Liver (tissue), 9 donors: ENCODE data around the gene MTO1. TPM values are rescaled to one million over a fixed set of nuclear protein-coding genes. Genes with fewer than 3 reads are reported as not detected.
A peak's percentile ranks its signal among the peaks of the same experiment; 100 is the strongest.

Source experiments
- DNase-seq: peaks from one replicate; pipeline ENCODE4 v3.0.0-alpha.2; 2017; ENCODE audit warnings: low spot score
- H3K27ac ChIP-seq, 2 donors: one replicate each; pipeline ENCODE4 v1.7.0; 2013; ENCODE audit warnings: inconsistent platforms in 2 of 2, low read length in 2 of 2, control low read depth in 1 of 2, low read depth in 1 of 2, mild to moderate bottlenecking in 1 of 2
- H3K27me3 ChIP-seq, 4 donors: one replicate each; pipeline versions ENCODE4 v1.6.1 to v1.7.0; 2013; ENCODE audit warnings: low read length in 3 of 4, inconsistent platforms in 1 of 4, mild to moderate bottlenecking in 1 of 4, moderate library complexity in 1 of 4; ENCODE audit not compliant: control insufficient read depth in 4 of 4, insufficient read depth in 4 of 4
- H3K36me3 ChIP-seq, 4 donors: one replicate each; pipeline versions ENCODE4 v1.6.1 to v1.7.0; 2013; ENCODE audit warnings: low read length in 3 of 4, mild to moderate bottlenecking in 3 of 4, low read depth in 1 of 4, moderate library complexity in 1 of 4; ENCODE audit not compliant: control insufficient read depth in 4 of 4, insufficient read depth in 3 of 4
- H3K4me1 ChIP-seq, 4 donors: one replicate each; pipeline versions ENCODE4 v1.6.1 to v1.7.0; 2013; ENCODE audit warnings: low read length in 3 of 4, mild to moderate bottlenecking in 3 of 4, moderate library complexity in 1 of 4; ENCODE audit not compliant: control insufficient read depth in 4 of 4, insufficient read depth in 4 of 4
- H3K4me3 ChIP-seq, 3 donors: one replicate each; pipeline versions ENCODE4 v1.6.1 to v1.7.0; 2013; ENCODE audit warnings: low read length in 3 of 3, control low read depth in 1 of 3, low read depth in 1 of 3, mild to moderate bottlenecking in 1 of 3
- H3K9ac ChIP-seq, 2 donors: one replicate each; pipeline ENCODE4 v1.7.0; 2013; ENCODE audit warnings: low read length in 2 of 2, mild to moderate bottlenecking in 2 of 2, moderate library complexity in 2 of 2, control low read depth in 1 of 2, low read depth in 1 of 2
- H3K9me3 ChIP-seq, 4 donors: one replicate each; pipeline versions ENCODE4 v1.6.1 to v1.7.0; 2013; ENCODE audit warnings: low read length in 3 of 4; ENCODE audit not compliant: control insufficient read depth in 4 of 4
- CTCF ChIP-seq: fragments of 150-350 bp; IDR thresholded peaks from 2 replicates; pipeline ENCODE4 v1.5.1; 2017; ENCODE audit warnings: improper control_type of control experiment, low read depth, low read length; ENCODE audit not compliant: missing input control
- EGR1 ChIP-seq, 2 donors: IDR thresholded peaks; 2 replicates each; pipeline ENCODE4 v1.6.1; 2016 to 2018; ENCODE audit warnings: antibody characterized with exemption in 2 of 2, low read depth in 2 of 2
- FOXA2 ChIP-seq: IDR thresholded peaks from 2 replicates; pipeline ENCODE4 v1.6.1; 2016; ENCODE audit warnings: antibody characterized with exemption
- GABPA ChIP-seq, 2 donors: IDR thresholded peaks in 1 of 2; conservative IDR thresholded peaks in 1 of 2; 2 replicates each; pipeline ENCODE4 v1.6.1; 2016; ENCODE audit warnings: antibody characterized with exemption in 2 of 2, mild to moderate bottlenecking in 1 of 2, moderate library complexity in 1 of 2
- RAD21 ChIP-seq, 2 donors: IDR thresholded peaks; 2 replicates each; pipeline ENCODE4 v1.6.1; 2016; ENCODE audit warnings: antibody characterized with exemption in 2 of 2, mild to moderate bottlenecking in 2 of 2
- RXRA ChIP-seq, 2 donors: IDR thresholded peaks; 2 replicates each; pipeline ENCODE4 v1.6.1; 2017 to 2018; ENCODE audit warnings: antibody characterized with exemption in 2 of 2, mild to moderate bottlenecking in 1 of 2
- TAF1 ChIP-seq: conservative IDR thresholded peaks from 2 replicates; pipeline ENCODE4 v1.6.1; 2016; ENCODE audit warnings: antibody characterized with exemption, mild to moderate bottlenecking
- YY1 ChIP-seq: IDR thresholded peaks from 2 replicates; pipeline ENCODE4 v1.6.1; 2016; ENCODE audit warnings: antibody characterized with exemption, mild to moderate bottlenecking
- WGBS: extraction: QIAGEN DNeasy Blood & Tissue Kit; methylation state at CpG from one replicate; pipeline ENCODE4 v1.1.7; 2013; 5-methylcytosine and 5-hydroxymethylcytosine counted together
- polyA plus RNA-seq, 2 donors: library from polyadenylated mRNA; stranded (reverse) in 1 of 2; unstranded in 1 of 2; fragments of 200-250 nt in 1 of 2; fragments of >200 nt in 1 of 2; fragmentation: Nextera tagmentation in 1 of 2; extraction: Ambion mirVana in 1 of 2; gene quantifications; one replicate each; pipeline versions ENCODE4 v1.2.1 to v1.2.3, GENCODE V29; 2013 to 2015
- total RNA-seq, 2 donors: library from RNA; depleted of rRNA; stranded (reverse); fragments of >200 nt; gene quantifications; one replicate each; pipeline ENCODE4 v1.2.3, GENCODE V29; 2014
- TF ChIP-seq, protein P1 (sequence below): IDR thresholded peaks from 2 replicates; pipeline ENCODE4 v1.6.1; 2016; ENCODE audit warnings: antibody characterized with exemption
- TF ChIP-seq, protein P2 (sequence below): IDR thresholded peaks from 2 replicates; pipeline ENCODE4 v1.6.1; 2016; ENCODE audit warnings: antibody characterized with exemption, mild to moderate bottlenecking
- donor health status: healthy.
- donor health status: healthy.
- donor health status: healthy.
- donor health status: healthy.
- donor health status: healthy.

MTO1 gene
- total and polyA plus RNA-seq, 4 donors = 12.9 to 64.4 (median 20.6) TPM

DNA sequence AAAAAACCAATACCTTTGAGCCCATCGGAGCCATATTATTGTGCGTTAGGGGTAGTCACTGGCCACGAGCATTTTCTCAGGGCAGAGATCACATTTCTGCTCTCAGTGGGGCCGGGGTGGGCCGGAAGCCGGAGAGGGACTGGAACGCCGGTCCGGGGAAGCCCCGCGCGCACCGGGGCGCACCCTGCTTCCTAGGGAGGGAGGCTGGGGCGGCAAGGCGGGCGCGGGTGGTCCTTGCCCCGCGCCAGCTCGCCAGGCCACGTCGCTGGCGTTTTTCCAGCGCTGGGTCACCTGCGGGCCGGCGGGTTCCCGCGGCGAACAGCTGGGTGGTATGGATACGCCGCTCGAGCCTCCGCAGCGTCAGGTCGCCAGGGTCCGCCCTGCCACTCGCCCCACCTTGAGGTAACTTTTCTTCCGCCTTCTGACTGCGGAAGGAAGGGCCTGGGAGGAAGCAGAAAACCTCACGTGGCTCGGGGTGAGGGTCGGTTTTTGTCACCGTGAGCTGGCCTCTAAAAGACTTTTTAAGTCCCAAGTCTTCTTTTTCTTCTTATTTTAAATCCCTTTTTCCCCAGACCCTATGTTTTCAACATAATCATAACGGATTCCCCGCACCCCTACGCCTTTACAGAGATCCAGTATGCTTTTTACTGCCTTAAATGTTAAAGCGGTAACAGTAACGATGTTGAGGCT, 62.0 kb downstream of the MTO1 start:
- TF ChIP-seq GABPA (IDR thresholded peaks at IDR 0.05 in 1 of 2, conservative IDR thresholded peaks at IDR 0.05 in 1 of 2) (peak in 1 of 2 donors; percentile 28), TAF1 (peak; percentile 14), YY1 (peak; percentile 53), RAD21 (IDR thresholded peaks at IDR 0.05) (peak in 1 of 2 donors; percentile 10), EGR1 (IDR thresholded peaks at IDR 0.05; ENCODE audit: low read depth in 2 of 2) (no peak)
- Histone ChIP-seq H3K9me3 (no peaks in the 10 kb centered on the region), H3K36me3 (peaks cover 4 to 12% (median 6%) of the 10 kb centered on the region in 4 donors), H3K4me3 (peak overlapping the region; percentile 75 to 94 (median 88)), H3K27me3 (no peaks in the 10 kb centered on the region), H3K27ac (peak overlapping the region; percentile 94 to 99), H3K4me1 (peaks cover 3 to 31% (median 11%) of the 10 kb centered on the region in 4 donors), H3K9ac (peak overlapping the region; percentile 77 to 96)
- 2% methylated on average over 50 of the region's 50 CpGs for WGBS
- peak; percentile 75 for DNase-seq

- Histone ChIP-seq H3K36me3 (no peaks in the 10 kb centered on the region), H3K4me3 (no peak overlapping the region), H3K4me1 (peaks cover 0 to 20% (median 6%) of the 10 kb centered on the region in 4 donors), H3K27ac (no peak overlapping the region), H3K9me3 (no peaks in the 10 kb centered on the region), H3K9ac (no peak overlapping the region), H3K27me3 (no peaks in the 10 kb centered on the region)
- DNase-seq = no peak
- WGBS = 96% methylated on average over 3 of the region's 3 CpGs
- no peak for TF ChIP-seq EGR1 (IDR thresholded peaks at IDR 0.05; ENCODE audit: low read depth in 2 of 2)
- no peak for TF ChIP-seq CTCF
- TF ChIP-seq, protein P1, sequence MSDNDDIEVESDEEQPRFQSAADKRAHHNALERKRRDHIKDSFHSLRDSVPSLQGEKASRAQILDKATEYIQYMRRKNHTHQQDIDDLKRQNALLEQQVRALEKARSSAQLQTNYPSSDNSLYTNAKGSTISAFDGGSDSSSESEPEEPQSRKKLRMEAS = no peak
- no peak for TF ChIP-seq FOXA2
- TF ChIP-seq RXRA (IDR thresholded peaks at IDR 0.05) = no peak
- TF ChIP-seq, protein P2, sequence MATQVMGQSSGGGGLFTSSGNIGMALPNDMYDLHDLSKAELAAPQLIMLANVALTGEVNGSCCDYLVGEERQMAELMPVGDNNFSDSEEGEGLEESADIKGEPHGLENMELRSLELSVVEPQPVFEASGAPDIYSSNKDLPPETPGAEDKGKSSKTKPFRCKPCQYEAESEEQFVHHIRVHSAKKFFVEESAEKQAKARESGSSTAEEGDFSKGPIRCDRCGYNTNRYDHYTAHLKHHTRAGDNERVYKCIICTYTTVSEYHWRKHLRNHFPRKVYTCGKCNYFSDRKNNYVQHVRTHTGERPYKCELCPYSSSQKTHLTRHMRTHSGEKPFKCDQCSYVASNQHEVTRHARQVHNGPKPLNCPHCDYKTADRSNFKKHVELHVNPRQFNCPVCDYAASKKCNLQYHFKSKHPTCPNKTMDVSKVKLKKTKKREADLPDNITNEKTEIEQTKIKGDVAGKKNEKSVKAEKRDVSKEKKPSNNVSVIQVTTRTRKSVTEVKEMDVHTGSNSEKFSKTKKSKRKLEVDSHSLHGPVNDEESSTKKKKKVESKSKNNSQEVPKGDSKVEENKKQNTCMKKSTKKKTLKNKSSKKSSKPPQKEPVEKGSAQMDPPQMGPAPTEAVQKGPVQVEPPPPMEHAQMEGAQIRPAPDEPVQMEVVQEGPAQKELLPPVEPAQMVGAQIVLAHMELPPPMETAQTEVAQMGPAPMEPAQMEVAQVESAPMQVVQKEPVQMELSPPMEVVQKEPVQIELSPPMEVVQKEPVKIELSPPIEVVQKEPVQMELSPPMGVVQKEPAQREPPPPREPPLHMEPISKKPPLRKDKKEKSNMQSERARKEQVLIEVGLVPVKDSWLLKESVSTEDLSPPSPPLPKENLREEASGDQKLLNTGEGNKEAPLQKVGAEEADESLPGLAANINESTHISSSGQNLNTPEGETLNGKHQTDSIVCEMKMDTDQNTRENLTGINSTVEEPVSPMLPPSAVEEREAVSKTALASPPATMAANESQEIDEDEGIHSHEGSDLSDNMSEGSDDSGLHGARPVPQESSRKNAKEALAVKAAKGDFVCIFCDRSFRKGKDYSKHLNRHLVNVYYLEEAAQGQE = no peak
- TF ChIP-seq RAD21 (IDR thresholded peaks at IDR 0.05) = no peak
Observed at GRCh38 chr6:73525546-73526330, 64.2 kb downstream of the MTO1 start.
